ENCODE results near the gene TLCD4.

GRCh38 chr1:95072117-95072516 lies 45.0 kb upstream of the TLCD4 start:
- TF ChIP-seq CREB1 (IDR thresholded peaks at IDR 0.05; ENCODE audit: low read depth): no peak
- TF ChIP-seq CTCF (IDR thresholded peaks at IDR 0.05 in 2 of 3, conservative IDR thresholded peaks at IDR 0.05 in 1 of 3; ENCODE audit: control insufficient read depth in 2 of 3, extremely low read depth in 1 of 3, insufficient read depth in 1 of 3, low read depth in 3 of 3, low read length in 3 of 3): no peak
- no peak for TF ChIP-seq TAF1 (IDR thresholded peaks at IDR 0.05; ENCODE audit: borderline replicate concordance, low read depth, low read length)
- no peak for TF ChIP-seq NR2C2 (IDR thresholded peaks at IDR 0.05; ENCODE audit: borderline replicate concordance, control insufficient read depth, insufficient read length, low read depth)
- no peak for TF ChIP-seq SUPT20H (IDR thresholded peaks at IDR 0.05; ENCODE audit: borderline replicate concordance, control insufficient read depth, low read depth, low read length)
- no peak for TF ChIP-seq ZBTB40 (IDR thresholded peaks at IDR 0.05; ENCODE audit: borderline replicate concordance)
- no peak for TF ChIP-seq RB1 (IDR thresholded peaks at IDR 0.05; ENCODE audit: borderline replicate concordance)
- TF ChIP-seq FOXK2 (IDR thresholded peaks at IDR 0.05): no peak
- TF ChIP-seq EP300 (IDR thresholded peaks at IDR 0.05; ENCODE audit: borderline replicate concordance in 1 of 2, control insufficient read depth in 1 of 2, low read depth in 2 of 2, low read length in 2 of 2): no peak
- no peak for TF ChIP-seq USF2 (IDR thresholded peaks at IDR 0.05; ENCODE audit: borderline replicate concordance, low read depth, low read length)
- TF ChIP-seq EZH2 (IDR thresholded peaks at IDR 0.05; ENCODE audit: borderline replicate concordance, control insufficient read depth, low read depth, low read length): no peak
- no peak for TF ChIP-seq POLR2AphosphoS5 (IDR thresholded peaks at IDR 0.05; ENCODE audit: low read length)

All from GM12878 (cell line).